ENCODE data around the gene SH2D1B. TPM values are rescaled to one million over a fixed set of nuclear protein-coding genes. Genes with fewer than 3 reads are reported as not detected.

Gene SH2D1B
- total and polyA plus RNA-seq, 4 donors, result 0.17 to 0.84 (median 0.30) TPM

DNA sequence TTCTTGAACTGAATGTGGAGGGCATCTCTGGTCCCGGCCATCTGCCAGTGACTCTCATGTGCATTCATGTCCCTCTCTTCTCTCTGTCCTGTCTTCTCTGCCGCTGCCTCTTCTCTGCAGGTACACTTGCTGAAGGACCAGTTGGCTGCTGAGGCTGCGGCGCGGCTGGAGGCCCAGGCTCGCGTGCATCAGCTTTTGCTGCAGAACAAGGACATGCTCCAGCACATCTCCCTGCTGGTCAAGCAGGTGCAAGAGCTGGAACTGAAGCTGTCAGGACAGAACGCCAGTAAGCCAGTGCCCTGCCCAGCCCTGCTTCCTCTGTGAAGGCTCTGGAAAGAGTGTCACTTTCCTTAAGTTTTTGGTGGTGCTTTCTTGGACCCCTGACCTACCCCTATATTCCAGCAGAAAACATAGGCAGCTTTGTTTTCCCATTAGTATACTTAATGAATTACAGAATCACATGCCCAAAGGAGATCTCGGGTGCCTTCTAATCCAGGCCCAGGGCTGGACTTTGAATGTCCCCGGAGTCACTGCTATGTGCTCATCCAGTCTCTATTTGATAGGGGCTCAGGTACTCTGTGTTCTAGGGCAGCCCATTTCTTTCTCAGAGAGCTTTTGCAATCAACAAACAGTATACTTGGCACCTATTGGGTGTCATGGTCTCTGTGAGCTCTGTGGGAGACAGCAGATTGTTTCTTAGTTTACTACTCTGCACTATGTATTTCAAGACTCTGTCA, 46.5 kb downstream of the SH2D1B start (continued):
- TF ChIP-seq CTCF (IDR thresholded peaks at IDR 0.05; ENCODE audit: low read depth, low read length, missing input control) (no peak), GABPA (IDR thresholded peaks at IDR 0.05 in 1 of 2, conservative IDR thresholded peaks at IDR 0.05 in 1 of 2) (no peak), HNF4A (conservative IDR thresholded peaks at IDR 0.05) (peak; percentile 96 to 97), MAX (IDR thresholded peaks at IDR 0.05) (peak; percentile 89), RXRA (IDR thresholded peaks at IDR 0.05) (peak; percentile 96), YY1 (IDR thresholded peaks at IDR 0.05) (no peak), NR2F2 (IDR thresholded peaks at IDR 0.05) (peak; percentile 62)

DNA sequence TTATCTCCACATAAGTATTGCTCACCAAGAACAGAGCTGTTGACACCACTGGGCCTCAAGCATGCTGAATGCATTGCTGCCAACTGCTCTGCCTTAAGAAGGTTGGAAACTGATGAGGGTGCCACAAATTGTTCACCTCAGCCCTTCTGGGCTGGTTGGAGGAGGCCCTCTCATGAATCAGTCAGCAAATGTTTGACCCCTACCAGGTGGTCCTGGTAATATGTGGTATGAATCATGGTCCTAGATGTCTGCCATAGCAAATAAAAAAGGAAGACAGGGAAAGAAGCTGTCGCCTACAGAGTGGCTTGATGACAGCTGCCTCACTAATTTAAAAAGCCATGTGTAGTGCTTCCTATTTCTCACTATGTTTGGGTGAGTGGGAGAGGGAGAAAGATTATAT, 47.4 kb downstream of the SH2D1B start:
- Histone ChIP-seq H3K4me3 (ENCODE audit: low read depth in 1 of 3, low read length in 3 of 3) (no peak overlapping the region), H3K36me3 (ENCODE audit: control insufficient read depth in 4 of 4, insufficient read depth in 3 of 4, low read depth in 1 of 4, low read length in 3 of 4) (no peaks in the 10 kb centered on the region), H3K27me3 (ENCODE audit: control insufficient read depth in 4 of 4, insufficient read depth in 4 of 4, low read length in 3 of 4) (no peaks in the 10 kb centered on the region), H3K9ac (ENCODE audit: low read depth in 1 of 2, low read length in 2 of 2) (no peak overlapping the region), H3K27ac (ENCODE audit: low read depth in 1 of 2, low read length in 2 of 2) (peak overlapping the region in 1 of 2 donors; percentile 73), H3K4me1 (ENCODE audit: control insufficient read depth in 4 of 4, insufficient read depth in 4 of 4, low read length in 3 of 4) (peaks cover 16 to 50% (median 31%) of the 10 kb centered on the region in 4 donors), H3K9me3 (ENCODE audit: control insufficient read depth in 4 of 4, low read length in 3 of 4) (no peaks in the 10 kb centered on the region)
- TF ChIP-seq EGR1 (IDR thresholded peaks at IDR 0.05; ENCODE audit: low read depth in 2 of 2) (no peak), HNF4G (IDR thresholded peaks at IDR 0.05) (no peak), RAD21 (IDR thresholded peaks at IDR 0.05) (no peak), FOXA1 (IDR thresholded peaks at IDR 0.05) (no peak), ATF3 (IDR thresholded peaks at IDR 0.05) (no peak), TAF1 (conservative IDR thresholded peaks at IDR 0.05) (no peak), MAX (IDR thresholded peaks at IDR 0.05) (no peak), CTCF (IDR thresholded peaks at IDR 0.05; ENCODE audit: low read depth, low read length, missing input control) (no peak), SP1 (IDR thresholded peaks at IDR 0.05) (no peak), YY1 (IDR thresholded peaks at IDR 0.05) (no peak), HNF4A (conservative IDR thresholded peaks at IDR 0.05) (no peak), GABPA (IDR thresholded peaks at IDR 0.05 in 1 of 2, conservative IDR thresholded peaks at IDR 0.05 in 1 of 2) (no peak)
- TF ChIP-seq, protein P1, sequence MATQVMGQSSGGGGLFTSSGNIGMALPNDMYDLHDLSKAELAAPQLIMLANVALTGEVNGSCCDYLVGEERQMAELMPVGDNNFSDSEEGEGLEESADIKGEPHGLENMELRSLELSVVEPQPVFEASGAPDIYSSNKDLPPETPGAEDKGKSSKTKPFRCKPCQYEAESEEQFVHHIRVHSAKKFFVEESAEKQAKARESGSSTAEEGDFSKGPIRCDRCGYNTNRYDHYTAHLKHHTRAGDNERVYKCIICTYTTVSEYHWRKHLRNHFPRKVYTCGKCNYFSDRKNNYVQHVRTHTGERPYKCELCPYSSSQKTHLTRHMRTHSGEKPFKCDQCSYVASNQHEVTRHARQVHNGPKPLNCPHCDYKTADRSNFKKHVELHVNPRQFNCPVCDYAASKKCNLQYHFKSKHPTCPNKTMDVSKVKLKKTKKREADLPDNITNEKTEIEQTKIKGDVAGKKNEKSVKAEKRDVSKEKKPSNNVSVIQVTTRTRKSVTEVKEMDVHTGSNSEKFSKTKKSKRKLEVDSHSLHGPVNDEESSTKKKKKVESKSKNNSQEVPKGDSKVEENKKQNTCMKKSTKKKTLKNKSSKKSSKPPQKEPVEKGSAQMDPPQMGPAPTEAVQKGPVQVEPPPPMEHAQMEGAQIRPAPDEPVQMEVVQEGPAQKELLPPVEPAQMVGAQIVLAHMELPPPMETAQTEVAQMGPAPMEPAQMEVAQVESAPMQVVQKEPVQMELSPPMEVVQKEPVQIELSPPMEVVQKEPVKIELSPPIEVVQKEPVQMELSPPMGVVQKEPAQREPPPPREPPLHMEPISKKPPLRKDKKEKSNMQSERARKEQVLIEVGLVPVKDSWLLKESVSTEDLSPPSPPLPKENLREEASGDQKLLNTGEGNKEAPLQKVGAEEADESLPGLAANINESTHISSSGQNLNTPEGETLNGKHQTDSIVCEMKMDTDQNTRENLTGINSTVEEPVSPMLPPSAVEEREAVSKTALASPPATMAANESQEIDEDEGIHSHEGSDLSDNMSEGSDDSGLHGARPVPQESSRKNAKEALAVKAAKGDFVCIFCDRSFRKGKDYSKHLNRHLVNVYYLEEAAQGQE (IDR thresholded peaks at IDR 0.05), result no peak
- 93% methylated on average over 1 of the region's 1 CpG for WGBS
- DNase-seq (ENCODE audit: low spot score), result no peak
